Sigmoid colon (tissue), 7 donors: ENCODE measurements around the gene SNRPD2. TPM values are rescaled to one million over a fixed set of nuclear protein-coding genes. Genes with fewer than 3 reads are reported as not detected.

Experiments
- DNase-seq: peaks from one replicate; pipeline ENCODE4 v3.0.0-alpha.2; 2019
- H3K27ac ChIP-seq, 4 donors: fragments of 200-600 bp; sonication (generic); one replicate each; pipeline ENCODE4 v1.5.1; 2016 to 2019; ENCODE audit warnings: mild to moderate bottlenecking in 1 of 4
- H3K27me3 ChIP-seq, 3 donors: fragments of 200-600 bp; sonication (generic); one replicate each; pipeline ENCODE4 v1.5.1; 2019; ENCODE audit warnings: mild to moderate bottlenecking in 1 of 3
- H3K36me3 ChIP-seq, 4 donors: fragments of 200-600 bp; sonication (generic); one replicate each; pipeline ENCODE4 v1.5.1; 2016 to 2019
- H3K4me1 ChIP-seq, 4 donors: fragments of 200-600 bp; sonication (generic); one replicate each; pipeline ENCODE4 v1.5.1; 2017 to 2019
- H3K4me3 ChIP-seq, 4 donors: fragments of 200-600 bp; sonication (generic); one replicate each; pipeline ENCODE4 v1.5.1; 2017 to 2019; ENCODE audit warnings: mild to moderate bottlenecking in 2 of 4, moderate library complexity in 1 of 4
- H3K9me3 ChIP-seq, 4 donors: fragments of 200-600 bp in 3 of 4; sonication (generic) in 3 of 4; one replicate each; pipeline versions ENCODE4 v1.5.1 to v1.6.1; 2013 to 2019
- EP300 ChIP-seq, 4 donors: sonication (generic); formaldehyde crosslinking; IDR thresholded peaks; one replicate each; pipeline ENCODE4 v1.6.1; 2017; ENCODE audit warnings: antibody characterized with exemption in 4 of 4
- POLR2A ChIP-seq, 2 donors: fragments of 450-650 bp; IDR thresholded peaks; one replicate each; pipeline ENCODE4 v1.6.1; 2016; ENCODE audit warnings: antibody characterized with exemption in 2 of 2, mild to moderate bottlenecking in 2 of 2, moderate library complexity in 2 of 2
- POLR2AphosphoS5 ChIP-seq, 4 donors: sonication (generic); formaldehyde crosslinking; IDR thresholded peaks; one replicate each; pipeline ENCODE4 v1.6.1; 2017; ENCODE audit warnings: antibody characterized with exemption in 4 of 4
- WGBS, 2 donors: extraction: QIAGEN DNeasy Blood & Tissue Kit; methylation state at CpG; one replicate each; pipeline ENCODE4 v1.1.7; 2013; 5-methylcytosine and 5-hydroxymethylcytosine counted together
- intact Hi-C: fragments of 100-400 bp; cut with DNase I; formaldehyde crosslinking; loops from one replicate; pipeline ENCODE4 v1.15.1; 2023
- polyA plus RNA-seq, 3 donors: library from polyadenylated mRNA; stranded (reverse); fragments of 200-250 nt; gene quantifications; one replicate each; pipeline ENCODE4 v1.2.3, GENCODE V29; 2013
- total RNA-seq, 4 donors: library from RNA; depleted of rRNA; stranded (reverse); fragments of >200 nt; gene quantifications; one replicate each; pipeline ENCODE4 v1.1.0, GENCODE V29; 2016
- TF ChIP-seq, protein P1 (sequence below), 4 experiments: fragments of 450-650 bp in 3 of 4; fragments of 200-600 bp in 1 of 4; IDR thresholded peaks; one replicate each; pipeline ENCODE4 v1.5.1; 2016 to 2019; ENCODE audit warnings: antibody characterized with exemption in 4 of 4, mild to moderate bottlenecking in 3 of 4, moderate library complexity in 2 of 4
- donor health status: healthy with polysubstance abuse.
- donor health status: Bipolar disorder and iron deficiency.
- donor health status: healthy.

The SNRPD2 gene
- total and polyA plus RNA-seq, 7 donors, result 145 to 423 (median 261) TPM

DNA sequence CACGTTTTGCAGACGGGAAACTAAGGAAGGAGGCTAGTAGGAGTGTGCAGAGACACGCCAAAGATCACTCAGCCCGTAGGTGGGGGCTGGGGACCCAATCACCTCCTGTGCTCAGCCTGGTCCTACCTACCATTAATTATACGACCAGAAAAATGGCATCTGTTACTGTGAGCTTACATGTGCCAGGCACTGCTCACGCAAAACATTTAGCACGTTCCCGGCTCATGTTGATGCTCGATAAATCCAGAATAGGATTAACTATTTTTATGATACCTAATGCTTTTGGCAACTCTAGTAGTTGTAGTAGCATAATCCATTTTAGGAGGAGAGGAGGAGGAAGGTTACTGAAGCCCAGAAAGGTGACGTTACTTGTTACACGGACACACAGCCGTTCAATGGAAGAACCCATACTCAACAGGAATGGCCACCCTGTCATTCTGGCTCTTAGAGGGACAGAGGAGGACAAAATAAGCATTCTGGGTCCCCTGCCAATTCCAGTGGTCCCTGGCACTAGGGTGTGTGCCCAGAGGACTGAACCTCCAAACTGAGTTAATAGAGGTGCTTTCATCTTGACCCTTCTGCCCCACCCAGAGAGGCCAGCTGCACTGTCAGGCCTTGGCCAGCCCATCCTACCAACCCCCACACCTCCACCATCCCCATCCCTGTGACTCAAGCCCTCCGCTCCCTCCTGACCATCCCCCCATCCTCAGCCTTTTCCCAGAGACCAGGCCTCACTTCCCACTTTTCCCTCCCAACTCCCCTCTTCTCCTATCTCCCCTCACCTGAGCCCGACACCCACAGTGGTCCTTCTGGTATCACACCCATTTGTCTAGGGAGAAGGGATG, 47.6 kb downstream of the SNRPD2 start:
- DNase-seq, result no peak
- Histone ChIP-seq H3K27ac (no peak overlapping the region), H3K27me3 (peaks cover 15 to 41% (median 29%) of the 10 kb centered on the region in 3 donors), H3K4me1 (peaks cover 0 to 48% (median 29%) of the 10 kb centered on the region in 4 donors), H3K9me3 (no peaks in the 10 kb centered on the region), H3K36me3 (no peaks in the 10 kb centered on the region), H3K4me3 (no peak overlapping the region)
- 36 to 47% methylated on average over 14 of the region's 14 CpGs for WGBS, 2 donors
- intact Hi-C loops, result loop anchor here (1.0 to 5.0 kb wide), 3 partner anchors 37 to 217 kb away; no protein-coding TSS in a partner anchor
- TF ChIP-seq POLR2AphosphoS5 (IDR thresholded peaks at IDR 0.05) (no peak), POLR2A (IDR thresholded peaks at IDR 0.05) (no peak), EP300 (IDR thresholded peaks at IDR 0.05) (no peak)
- TF ChIP-seq, protein P1, sequence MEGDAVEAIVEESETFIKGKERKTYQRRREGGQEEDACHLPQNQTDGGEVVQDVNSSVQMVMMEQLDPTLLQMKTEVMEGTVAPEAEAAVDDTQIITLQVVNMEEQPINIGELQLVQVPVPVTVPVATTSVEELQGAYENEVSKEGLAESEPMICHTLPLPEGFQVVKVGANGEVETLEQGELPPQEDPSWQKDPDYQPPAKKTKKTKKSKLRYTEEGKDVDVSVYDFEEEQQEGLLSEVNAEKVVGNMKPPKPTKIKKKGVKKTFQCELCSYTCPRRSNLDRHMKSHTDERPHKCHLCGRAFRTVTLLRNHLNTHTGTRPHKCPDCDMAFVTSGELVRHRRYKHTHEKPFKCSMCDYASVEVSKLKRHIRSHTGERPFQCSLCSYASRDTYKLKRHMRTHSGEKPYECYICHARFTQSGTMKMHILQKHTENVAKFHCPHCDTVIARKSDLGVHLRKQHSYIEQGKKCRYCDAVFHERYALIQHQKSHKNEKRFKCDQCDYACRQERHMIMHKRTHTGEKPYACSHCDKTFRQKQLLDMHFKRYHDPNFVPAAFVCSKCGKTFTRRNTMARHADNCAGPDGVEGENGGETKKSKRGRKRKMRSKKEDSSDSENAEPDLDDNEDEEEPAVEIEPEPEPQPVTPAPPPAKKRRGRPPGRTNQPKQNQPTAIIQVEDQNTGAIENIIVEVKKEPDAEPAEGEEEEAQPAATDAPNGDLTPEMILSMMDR (IDR thresholded peaks at IDR 0.05), result no peak

DNA sequence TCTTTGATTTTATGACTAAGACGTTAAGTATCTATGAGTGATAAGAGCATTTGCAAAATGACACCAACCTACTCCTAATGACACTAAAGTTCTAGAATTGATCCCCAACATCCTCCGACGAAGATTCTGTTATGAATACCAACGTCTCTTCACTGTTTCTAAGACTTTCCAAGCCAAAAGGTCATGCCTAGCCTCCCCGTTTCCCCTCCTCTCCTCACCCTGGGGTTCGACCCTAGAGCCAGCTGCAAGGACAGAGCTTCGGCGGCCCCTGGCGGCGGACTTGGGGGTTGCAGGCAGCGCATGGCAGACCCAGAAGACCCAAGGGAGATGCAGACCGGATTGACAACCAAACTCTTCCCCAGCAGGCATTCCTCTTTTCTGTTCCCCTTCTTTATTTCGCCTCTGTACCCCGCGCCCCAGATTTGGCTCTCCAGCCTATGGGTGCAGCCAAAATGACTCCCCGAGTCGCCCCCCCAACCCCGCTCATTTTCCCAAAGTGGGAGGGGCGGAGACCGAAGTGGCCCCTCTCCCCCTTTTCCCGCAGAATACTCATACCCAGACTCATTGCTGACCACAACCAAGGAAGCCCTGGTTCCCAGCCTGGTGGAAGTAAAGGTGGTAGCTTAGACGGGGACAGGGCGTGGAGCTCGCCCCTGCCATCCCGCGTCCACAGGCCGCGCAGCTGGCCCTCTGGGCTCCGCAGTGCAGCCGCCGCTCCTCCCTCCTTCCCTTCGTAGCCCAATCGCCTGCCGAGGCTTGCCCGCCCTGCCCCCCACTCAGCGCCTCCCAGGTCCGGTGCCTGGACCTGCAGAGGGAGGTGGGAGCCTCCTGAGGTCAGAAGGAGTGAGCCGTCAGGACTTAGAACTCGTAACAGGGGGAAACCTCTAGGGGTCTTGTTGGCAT, 48.5 kb downstream of the SNRPD2 start:
- peak; percentile 86 for DNase-seq
- intact Hi-C loops, result loop anchor here (1.0 to 5.0 kb wide), 3 partner anchors 36 to 216 kb away; no protein-coding TSS in a partner anchor
- H3K4me1 ChIP-seq, result peaks cover 0 to 56% (median 36%) of the 10 kb centered on the region in 4 donors
- WGBS, 2 donors, result 4 to 8% methylated on average over 39 of the region's 39 CpGs
- H3K36me3 ChIP-seq, result no peaks in the 10 kb centered on the region
- no peaks in the 10 kb centered on the region for H3K9me3 ChIP-seq
- H3K27me3 ChIP-seq, result peaks cover 15 to 41% (median 29%) of the 10 kb centered on the region in 3 donors
- TF ChIP-seq, protein P1 (IDR thresholded peaks at IDR 0.05), result peak; percentile 89 to 99 (median 98)
- TF ChIP-seq EP300 (IDR thresholded peaks at IDR 0.05) (no peak), POLR2A (IDR thresholded peaks at IDR 0.05) (no peak)
- H3K4me3 ChIP-seq, result no peak overlapping the region
- no peak overlapping the region for H3K27ac ChIP-seq

DNA sequence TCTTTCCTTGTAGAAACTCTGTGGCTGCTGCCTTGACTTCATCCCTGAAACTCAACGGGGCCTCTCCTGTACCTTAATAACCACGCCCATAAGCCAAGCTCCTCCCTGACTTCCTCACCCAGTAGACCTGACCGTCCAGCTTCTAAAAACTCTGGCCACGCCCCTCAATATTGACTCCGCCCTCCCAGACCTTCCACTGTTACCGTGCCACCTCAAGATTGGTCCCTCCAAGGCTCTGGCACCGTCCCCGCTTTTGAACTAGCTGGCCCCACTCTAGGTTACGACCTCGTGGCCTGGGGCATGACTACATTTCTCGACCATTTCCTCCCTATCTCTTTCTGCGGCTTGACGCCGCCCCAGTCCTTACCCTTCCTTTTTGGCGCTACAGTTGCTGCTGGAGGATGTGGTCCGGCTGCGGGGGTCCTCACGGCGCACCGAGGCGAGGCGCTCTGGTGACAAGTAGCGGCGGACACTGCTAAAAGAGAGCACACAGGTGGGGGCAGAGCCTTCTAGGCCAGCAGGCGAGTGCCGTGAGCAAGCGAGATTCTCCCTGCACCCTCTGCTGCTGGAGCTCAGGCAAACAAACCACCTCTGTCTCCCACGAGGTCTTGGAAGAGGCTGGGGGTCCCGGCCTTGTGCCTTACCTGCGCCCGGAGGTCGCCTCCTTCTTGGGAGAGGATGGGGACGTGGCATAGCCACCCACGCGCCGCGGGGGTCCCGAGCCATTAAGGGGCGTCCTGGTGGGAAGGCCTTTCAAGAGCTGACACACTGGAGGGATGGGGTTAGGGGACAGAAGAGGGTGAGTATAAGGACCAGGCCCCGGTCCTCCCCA, 50.3 kb downstream of the SNRPD2 start:
- Histone ChIP-seq H3K36me3 (no peaks in the 10 kb centered on the region), H3K27ac (peak overlapping the region; percentile 67 to 78 (median 71)), H3K4me3 (peak overlapping the region; percentile 22 to 47 (median 26)), H3K9me3 (no peaks in the 10 kb centered on the region), H3K4me1 (peaks cover 0 to 59% (median 39%) of the 10 kb centered on the region in 4 donors), H3K27me3 (peaks cover 15 to 34% (median 27%) of the 10 kb centered on the region in 3 donors)
- DNase-seq, result peak; percentile 79
- TF ChIP-seq, protein P1 (IDR thresholded peaks at IDR 0.05), result no peak
- TF ChIP-seq EP300 (IDR thresholded peaks at IDR 0.05) (no peak), POLR2A (IDR thresholded peaks at IDR 0.05) (no peak), POLR2AphosphoS5 (IDR thresholded peaks at IDR 0.05) (no peak)
- WGBS, 2 donors, result 2 to 4% methylated on average over 40 of the region's 40 CpGs
- intact Hi-C loops, result loop anchor here (5.0 kb wide), 1 partner anchor 214 kb away; no protein-coding TSS in a partner anchor

DNA sequence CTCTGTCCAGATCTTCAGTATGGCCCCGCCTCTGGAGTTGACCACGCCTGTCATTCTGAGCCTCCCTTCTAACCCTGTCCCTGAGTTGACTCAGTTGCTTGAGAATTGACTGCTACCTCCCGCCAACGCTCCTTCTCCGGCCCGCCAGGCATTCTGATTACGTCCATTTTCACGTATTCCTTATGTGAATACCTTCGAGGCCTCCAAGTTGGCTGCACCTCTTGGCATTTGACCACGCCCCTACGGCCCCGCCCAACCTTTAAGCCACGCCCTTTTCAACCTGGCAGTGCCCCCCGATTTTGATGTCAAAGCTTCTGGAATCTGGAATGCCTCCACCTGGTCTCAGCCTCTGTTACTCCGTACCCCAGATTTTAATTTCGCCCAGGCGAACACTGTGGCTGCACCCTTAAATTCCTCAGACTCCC, 50.9 kb downstream of the SNRPD2 start:
- WGBS, 2 donors, result 44 to 57% methylated on average over 17 of the region's 17 CpGs
- Histone ChIP-seq H3K27ac (peak overlapping the region in 2 of 4 donors; percentile 67 to 73), H3K9me3 (no peaks in the 10 kb centered on the region), H3K4me1 (peaks cover 0 to 54% (median 37%) of the 10 kb centered on the region in 4 donors), H3K36me3 (no peaks in the 10 kb centered on the region), H3K27me3 (peaks cover 15 to 28% (median 21%) of the 10 kb centered on the region in 3 donors), H3K4me3 (no peak overlapping the region)
- intact Hi-C loops, result loop anchor here (5.0 kb wide), 1 partner anchor 214 kb away; no protein-coding TSS in a partner anchor
- TF ChIP-seq POLR2A (IDR thresholded peaks at IDR 0.05), result no peak
- TF ChIP-seq POLR2AphosphoS5 (IDR thresholded peaks at IDR 0.05), result no peak
- TF ChIP-seq, protein P1 (IDR thresholded peaks at IDR 0.05), result no peak
- TF ChIP-seq EP300 (IDR thresholded peaks at IDR 0.05), result no peak
- no peak for DNase-seq
